Epithelial cell of esophagus (primary cell): ENCODE results near the gene MMGT1.
"Not testable (repeated sequence)": the region's sequence is repeated elsewhere in the genome, so short reads cannot be mapped to it uniquely, and the experiment has no call there.

ENCODE experiments used
- DNase-seq: peaks from one replicate; pipeline ENCODE4 v3.0.0; 2010; ENCODE audit warnings: low read depth
- H3K4me3 ChIP-seq: 2 replicates; pipeline ENCODE4 v1.5.1; 2011; ENCODE audit warnings: mild to moderate bottlenecking, low read length, control low read depth
- CTCF ChIP-seq: IDR thresholded peaks from 2 replicates; pipeline ENCODE4 v1.5.1; 2011; ENCODE audit warnings: low read depth, mild to moderate bottlenecking, low read length, control low read depth, inconsistent platforms; ENCODE audit not compliant: insufficient read depth; ENCODE audit errors: missing control alignments

The MMGT1 gene

GRCh38 chrX:135931644-135932487, 41.9 kb downstream of the MMGT1 start:
- H3K4me3 ChIP-seq: no peak overlapping the region
- DNase-seq: peak; percentile 46
- peak; percentile 72 for TF ChIP-seq CTCF

DNA sequence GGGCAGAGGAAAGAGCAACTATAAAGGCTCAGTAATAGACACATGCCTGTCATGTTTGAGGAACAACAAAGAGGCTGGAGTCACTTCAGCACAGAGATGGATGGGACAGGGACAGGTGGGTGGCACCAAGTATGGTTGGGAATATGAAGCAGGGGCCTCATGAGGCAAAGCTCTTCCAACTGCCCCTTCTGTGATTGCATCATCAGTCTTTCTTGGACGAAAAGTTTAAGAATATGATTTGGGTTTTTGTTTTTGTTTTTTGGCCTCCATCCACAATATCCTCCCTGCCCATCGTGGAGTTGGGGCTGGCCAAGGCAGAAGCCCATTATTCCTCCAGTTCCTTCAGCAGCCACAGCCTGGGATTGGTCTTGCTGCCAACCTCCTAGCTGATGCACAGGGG, 45.9 kb downstream of the MMGT1 start:
- TF ChIP-seq CTCF: no peak
- H3K4me3 ChIP-seq: no peak overlapping the region
- DNase-seq: no peak

- H3K4me3 ChIP-seq: no peak overlapping the region
- peak; percentile 17 for DNase-seq
- peak; percentile 50 for TF ChIP-seq CTCF
Observed at GRCh38 chrX:135923353-135923752, 50.4 kb downstream of the MMGT1 start.

DNA sequence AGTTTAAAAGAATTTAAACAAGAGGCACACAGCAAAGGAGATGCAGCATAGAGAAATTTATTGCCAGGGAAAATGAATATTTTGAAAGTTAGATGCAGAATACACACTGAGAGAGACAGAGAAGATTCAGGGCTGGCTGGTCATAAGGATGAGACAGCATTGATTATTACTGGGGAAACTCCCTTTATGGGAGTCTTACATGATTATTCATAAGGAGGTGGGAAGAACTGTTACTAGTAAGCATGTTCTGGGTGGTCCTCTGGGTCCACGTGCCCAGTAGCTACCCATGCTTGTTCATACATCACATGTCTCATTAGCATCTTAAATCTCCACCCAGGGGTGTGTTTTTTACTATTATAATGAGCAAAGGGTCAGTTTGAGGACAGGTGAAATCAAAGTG, 53.3 kb downstream of the MMGT1 start:
- not testable (repeated sequence) for H3K4me3 ChIP-seq, DNase-seq

DNA sequence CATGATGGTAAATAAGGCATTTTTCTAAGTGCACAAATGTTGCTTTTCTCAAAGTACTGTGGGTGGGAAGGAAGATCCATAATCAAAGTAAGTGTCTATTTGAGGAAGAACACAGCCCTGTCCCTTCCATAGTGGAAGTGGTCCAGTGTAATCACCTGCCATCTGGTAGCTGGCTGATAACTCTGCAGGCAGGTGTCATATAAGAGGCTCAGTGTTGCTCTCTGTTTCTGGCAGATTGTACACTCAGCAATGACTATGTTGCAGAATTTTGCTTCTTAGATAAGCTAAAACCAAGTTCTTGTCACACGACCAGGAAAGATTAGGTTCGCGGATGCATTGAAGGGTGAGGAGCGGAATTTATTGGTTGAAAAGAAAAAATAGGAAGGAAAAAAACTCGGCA, 59.4 kb downstream of the MMGT1 start:
- DNase-seq: no peak
- H3K4me3 ChIP-seq: no peak overlapping the region
- no peak for TF ChIP-seq CTCF
